Prostate gland (tissue), 2 donors: ENCODE data around the gene HBZ. TPM values are rescaled to one million over a fixed set of nuclear protein-coding genes. Genes with fewer than 3 reads are reported as not detected.
"Not testable (repeated sequence)": the region's sequence is repeated elsewhere in the genome, so short reads cannot be mapped to it uniquely, and the experiment has no call there.

Experiments
- DNase-seq: peaks from one replicate; pipeline ENCODE4 v3.0.0-alpha.2; 2019; ENCODE audit warnings: low spot score
- H3K27ac ChIP-seq, 2 donors: fragments of 200-600 bp; sonication (generic); 2 replicates each; pipeline ENCODE4 v1.5.1; 2017 to 2019
- H3K27me3 ChIP-seq: fragments of 200-600 bp; sonication (generic); replicated peaks from 2 replicates; pipeline ENCODE4 v1.5.1; 2019; ENCODE audit not compliant: insufficient read depth
- H3K36me3 ChIP-seq, 2 donors: fragments of 200-600 bp; sonication (generic); 1 replicate in 1 of 2; 2 replicates in 1 of 2; pipeline versions ENCODE4 v1.5.1 to v1.8.1; 2017 to 2019
- H3K4me1 ChIP-seq: fragments of 200-600 bp; sonication (generic); replicated peaks from 2 replicates; pipeline ENCODE4 v1.5.1; 2019
- H3K4me3 ChIP-seq, 2 donors: fragments of 200-600 bp; sonication (generic); 2 replicates each; pipeline ENCODE4 v1.5.1; 2017 to 2019
- H3K9me3 ChIP-seq: fragments of 200-600 bp; sonication (generic); 2 replicates; pipeline ENCODE4 v1.5.1; 2017
- POLR2A ChIP-seq: fragments of 450-650 bp; IDR thresholded peaks from one replicate; pipeline ENCODE4 v1.6.1; 2016; ENCODE audit warnings: antibody characterized with exemption, mild to moderate bottlenecking
- POLR2AphosphoS5 ChIP-seq: sonication (generic); formaldehyde crosslinking; IDR thresholded peaks from one replicate; pipeline ENCODE4 v1.6.1; 2017; ENCODE audit warnings: antibody characterized with exemption
- WGBS: methylation state at CpG from one replicate; pipeline ENCODE4 v1.1.5; 2018; 5-methylcytosine and 5-hydroxymethylcytosine counted together
- intact Hi-C: fragments of 100-400 bp; cut with DNase I; formaldehyde crosslinking; loops from one replicate; pipeline ENCODE4 v1.14.2; 2022
- total RNA-seq, 2 donors: library from RNA; depleted of rRNA; stranded (reverse); fragments of >200 nt; gene quantifications; one replicate each; pipeline ENCODE4 v1.1.0, GENCODE V29; 2016
- TF ChIP-seq, protein P1 (sequence below), 4 experiments: fragments of 200-600 bp in 2 of 4; fragments of 450-650 bp in 2 of 4; sonication (generic) in 2 of 4; IDR thresholded peaks; 1 replicate in 3 of 4; 2 replicates in 1 of 4; pipeline ENCODE4 v1.5.1; 2016 to 2019; ENCODE audit warnings: antibody characterized with exemption in 4 of 4, mild to moderate bottlenecking in 2 of 4, moderate library complexity in 2 of 4

Gene HBZ
- total RNA-seq, 2 donors from 2014 or later = not detected

DNA sequence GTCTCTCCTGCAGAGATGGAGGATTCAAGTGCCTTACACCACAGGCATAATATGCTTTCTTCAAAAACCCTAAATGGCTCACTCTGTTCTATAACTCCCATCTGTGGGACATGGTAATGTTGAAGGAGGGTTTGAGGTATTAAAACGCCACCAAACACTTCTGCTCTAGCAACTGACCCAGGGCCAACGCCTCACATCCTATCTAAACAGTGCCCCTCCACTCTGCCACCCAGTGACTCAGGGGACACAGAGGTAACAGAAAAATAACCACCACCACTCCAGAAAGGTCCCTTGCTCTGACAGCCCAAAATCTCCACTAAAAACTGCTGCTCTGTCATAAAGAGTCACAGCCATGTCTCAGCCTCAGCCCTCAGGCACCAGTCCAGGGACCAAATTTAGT, 31.7 kb upstream of the HBZ start:
- TF ChIP-seq POLR2AphosphoS5 (no peak), POLR2A (no peak)
- TF ChIP-seq, protein P1, sequence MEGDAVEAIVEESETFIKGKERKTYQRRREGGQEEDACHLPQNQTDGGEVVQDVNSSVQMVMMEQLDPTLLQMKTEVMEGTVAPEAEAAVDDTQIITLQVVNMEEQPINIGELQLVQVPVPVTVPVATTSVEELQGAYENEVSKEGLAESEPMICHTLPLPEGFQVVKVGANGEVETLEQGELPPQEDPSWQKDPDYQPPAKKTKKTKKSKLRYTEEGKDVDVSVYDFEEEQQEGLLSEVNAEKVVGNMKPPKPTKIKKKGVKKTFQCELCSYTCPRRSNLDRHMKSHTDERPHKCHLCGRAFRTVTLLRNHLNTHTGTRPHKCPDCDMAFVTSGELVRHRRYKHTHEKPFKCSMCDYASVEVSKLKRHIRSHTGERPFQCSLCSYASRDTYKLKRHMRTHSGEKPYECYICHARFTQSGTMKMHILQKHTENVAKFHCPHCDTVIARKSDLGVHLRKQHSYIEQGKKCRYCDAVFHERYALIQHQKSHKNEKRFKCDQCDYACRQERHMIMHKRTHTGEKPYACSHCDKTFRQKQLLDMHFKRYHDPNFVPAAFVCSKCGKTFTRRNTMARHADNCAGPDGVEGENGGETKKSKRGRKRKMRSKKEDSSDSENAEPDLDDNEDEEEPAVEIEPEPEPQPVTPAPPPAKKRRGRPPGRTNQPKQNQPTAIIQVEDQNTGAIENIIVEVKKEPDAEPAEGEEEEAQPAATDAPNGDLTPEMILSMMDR (IDR thresholded peaks at IDR 0.05) = no peak
- Histone ChIP-seq H3K27me3 (no peaks in the 10 kb centered on the region), H3K36me3 (no peaks in the 10 kb centered on the region), H3K27ac (no peak overlapping the region), H3K4me1 (no peaks in the 10 kb centered on the region), H3K4me3 (no peak overlapping the region), H3K9me3 (no peaks in the 10 kb centered on the region)
- intact Hi-C loops = no loop called here
- WGBS = 86% methylated on average over 2 of the region's 2 CpGs
- no peak for DNase-seq

DNA sequence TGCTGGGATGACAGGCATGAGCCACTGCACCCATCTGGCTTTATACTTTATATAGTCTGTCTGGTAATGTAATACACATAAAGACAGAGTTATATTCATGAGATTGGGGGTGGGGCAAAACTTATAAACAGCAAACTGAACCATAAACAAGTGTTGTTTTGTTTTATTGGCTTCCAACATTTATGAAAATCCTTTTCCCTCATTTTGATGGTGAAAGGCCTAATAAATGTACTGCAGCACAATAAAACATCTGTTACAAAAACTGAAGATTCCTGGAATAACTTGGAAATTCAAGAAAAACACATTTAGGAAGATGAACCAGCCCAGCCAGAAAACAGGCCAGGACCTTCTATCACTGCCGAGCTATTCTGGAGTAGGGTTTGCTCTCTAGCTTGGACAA, 30.1 kb upstream of the HBZ start:
- DNase-seq = no peak
- H3K9me3 ChIP-seq = no peaks in the 10 kb centered on the region
- H3K4me1 ChIP-seq = no peaks in the 10 kb centered on the region
- intact Hi-C loops = no loop called here
- TF ChIP-seq, protein P1 (IDR thresholded peaks at IDR 0.05) = no peak
- TF ChIP-seq POLR2A = no peak
- TF ChIP-seq POLR2AphosphoS5 = no peak
- WGBS = 55% methylated on average over 1 of the region's 1 CpG
- no peak overlapping the region for H3K4me3 ChIP-seq
- H3K27ac ChIP-seq = no peak overlapping the region
- no peaks in the 10 kb centered on the region for H3K36me3 ChIP-seq
- H3K27me3 ChIP-seq = no peaks in the 10 kb centered on the region

DNA sequence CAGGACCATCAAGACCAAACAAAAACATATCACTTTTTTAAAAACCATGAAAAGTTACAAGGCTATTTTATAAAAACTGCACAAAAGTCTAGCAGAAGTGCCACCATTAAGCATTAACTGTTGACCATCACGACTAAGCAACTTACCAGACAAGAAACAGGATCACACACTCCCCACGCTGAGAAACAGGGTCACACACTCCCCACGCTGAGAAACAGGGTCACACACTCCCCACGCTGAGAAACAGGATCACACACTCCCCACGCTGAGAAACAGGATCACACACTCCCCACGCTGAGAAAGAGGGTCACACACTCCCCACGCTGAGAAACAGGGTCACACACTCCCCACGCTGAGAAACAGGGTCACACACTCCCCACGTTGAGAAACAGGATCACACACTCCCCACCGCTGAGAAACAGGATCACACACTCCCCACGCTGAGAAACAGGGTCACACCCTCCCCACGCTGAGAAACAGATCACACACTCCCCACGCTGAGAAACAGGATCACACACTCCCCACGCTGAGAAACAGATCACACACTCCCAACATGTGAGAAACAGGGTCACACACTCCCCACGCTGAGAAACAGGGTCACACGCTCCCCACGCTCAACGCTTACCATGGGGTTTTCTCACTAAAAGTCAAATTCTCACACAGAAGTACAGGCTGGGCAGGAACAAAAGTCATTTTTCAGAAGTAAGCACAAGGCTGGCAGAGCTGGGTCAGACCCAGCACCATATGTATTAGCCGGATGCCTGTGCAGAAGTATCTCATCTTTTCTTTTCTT, 28.7 kb upstream of the HBZ start:
- WGBS = 89% methylated on average over 19 of the region's 19 CpGs
- DNase-seq, intact Hi-C loops, H3K9me3 ChIP-seq, H3K36me3 ChIP-seq, H3K4me3 ChIP-seq, H3K4me1 ChIP-seq, H3K27ac ChIP-seq, H3K27me3 ChIP-seq: not testable (repeated sequence)

GRCh38 chr16:125011-125410, 27.4 kb upstream of the HBZ start:
- no peak for DNase-seq
- TF ChIP-seq POLR2A = no peak
- TF ChIP-seq, protein P1 (IDR thresholded peaks at IDR 0.05) = no peak
- no peak for TF ChIP-seq POLR2AphosphoS5
- Histone ChIP-seq H3K27me3 (no peaks in the 10 kb centered on the region), H3K9me3 (no peaks in the 10 kb centered on the region), H3K36me3 (no peaks in the 10 kb centered on the region), H3K27ac (no peak overlapping the region), H3K4me3 (no peak overlapping the region), H3K4me1 (no peaks in the 10 kb centered on the region)
- intact Hi-C loops = no loop called here
- WGBS = 78% methylated on average over 3 of the region's 3 CpGs

- H3K4me1 ChIP-seq = no peaks in the 10 kb centered on the region
- no peaks in the 10 kb centered on the region for H3K27me3 ChIP-seq
- no peaks in the 10 kb centered on the region for H3K36me3 ChIP-seq
- H3K27ac ChIP-seq = no peak overlapping the region
- no peak for DNase-seq
- H3K4me3 ChIP-seq = no peak overlapping the region
- TF ChIP-seq POLR2A (no peak), POLR2AphosphoS5 (no peak)
- TF ChIP-seq, protein P1 (IDR thresholded peaks at IDR 0.05) = no peak
- no peaks in the 10 kb centered on the region for H3K9me3 ChIP-seq
- 97% methylated on average over 2 of the region's 2 CpGs for WGBS
- intact Hi-C loops = no loop called here
Measured at GRCh38 chr16:129075-129474, 23.4 kb upstream of the HBZ start.
